GM21423 (cell line): ENCODE measurements around the gene OPA3.

Experiments
- ATAC-seq: cut with Tn5 transposase; IDR thresholded peaks from one replicate; pipeline ENCODE4 v1.9.1; 2021; ENCODE audit warnings: mild to moderate bottlenecking, moderate library complexity; ENCODE audit not compliant: unreplicated experiment

Gene OPA3

GRCh38 chr19:45484273-45484945, 100.2 kb downstream of the OPA3 start:
- ATAC-seq: no peak

DNA sequence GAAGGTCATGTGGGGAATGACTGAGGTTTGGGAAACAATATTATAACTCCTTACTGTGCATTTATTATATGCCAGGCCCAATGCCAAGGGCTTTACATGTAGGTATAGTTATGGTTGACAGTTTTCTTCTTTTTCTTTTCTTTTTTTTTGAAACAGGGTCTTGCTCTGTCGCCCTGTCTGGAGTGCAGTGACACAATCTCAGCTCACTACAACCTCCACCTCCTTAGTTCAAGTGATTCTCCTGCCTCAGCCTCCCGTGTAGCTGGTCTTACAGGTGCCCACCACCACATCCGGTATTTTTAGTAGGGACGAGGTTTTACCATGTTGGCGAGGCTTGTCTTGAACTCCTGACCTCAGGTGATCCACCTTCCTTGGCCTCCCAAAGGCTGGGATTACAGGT, 101.6 kb downstream of the OPA3 start:
- no peak for ATAC-seq

- peak; percentile 67 for ATAC-seq
Observed at GRCh38 chr19:45478454-45479238, 106.0 kb downstream of the OPA3 start.

DNA sequence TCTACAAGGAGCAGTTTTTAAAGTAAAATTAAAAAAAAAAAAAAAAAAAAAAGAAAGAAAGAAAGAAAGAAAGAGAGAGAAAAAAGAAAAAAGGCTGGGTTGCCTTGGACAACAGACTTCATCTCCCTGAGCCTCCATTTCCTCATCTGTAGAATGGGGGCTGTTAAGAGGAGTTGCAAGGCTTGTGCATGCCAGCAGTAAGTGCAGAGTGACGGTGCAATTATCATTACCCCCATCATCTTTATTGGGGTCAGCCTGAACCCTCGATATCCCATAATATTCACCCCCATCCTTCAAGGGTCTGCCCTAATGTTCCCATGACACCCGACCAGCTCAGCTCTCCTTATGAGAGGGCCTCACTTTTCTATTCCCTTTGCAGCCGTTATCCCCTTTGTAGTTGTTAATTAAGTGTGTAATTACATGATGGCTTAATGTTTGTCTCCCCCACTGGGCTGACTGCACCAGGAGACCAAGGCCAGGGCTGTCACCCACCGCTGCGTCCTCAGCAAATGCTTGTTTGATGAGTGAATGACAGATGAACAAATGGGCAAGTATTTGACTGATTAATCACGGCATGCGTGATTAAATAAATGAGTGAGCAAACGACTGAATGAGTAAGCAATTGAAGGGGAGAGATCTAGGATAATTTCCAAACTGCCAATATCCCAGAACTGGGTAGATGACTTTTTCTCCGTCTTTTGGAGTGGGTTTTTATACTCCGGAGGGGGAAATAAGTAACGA, 106.7 kb downstream of the OPA3 start:
- peak; percentile 22 for ATAC-seq
